Activated CD4-positive, alpha-beta T cell treated with anti-CD3 and anti-CD28 coated beads for 48 hours (primary cell): ENCODE results near the gene TP73.
A peak's percentile ranks its signal among the peaks of the same experiment; 100 is the strongest.

Source experiments
- DNase-seq: peaks from one replicate; pipeline ENCODE4 v3.0.0-alpha.2; 2020

The TP73 gene

GRCh38 chr1:3711780-3712451, 59.6 kb downstream of the TP73 start:
- DNase-seq: no peak

DNA sequence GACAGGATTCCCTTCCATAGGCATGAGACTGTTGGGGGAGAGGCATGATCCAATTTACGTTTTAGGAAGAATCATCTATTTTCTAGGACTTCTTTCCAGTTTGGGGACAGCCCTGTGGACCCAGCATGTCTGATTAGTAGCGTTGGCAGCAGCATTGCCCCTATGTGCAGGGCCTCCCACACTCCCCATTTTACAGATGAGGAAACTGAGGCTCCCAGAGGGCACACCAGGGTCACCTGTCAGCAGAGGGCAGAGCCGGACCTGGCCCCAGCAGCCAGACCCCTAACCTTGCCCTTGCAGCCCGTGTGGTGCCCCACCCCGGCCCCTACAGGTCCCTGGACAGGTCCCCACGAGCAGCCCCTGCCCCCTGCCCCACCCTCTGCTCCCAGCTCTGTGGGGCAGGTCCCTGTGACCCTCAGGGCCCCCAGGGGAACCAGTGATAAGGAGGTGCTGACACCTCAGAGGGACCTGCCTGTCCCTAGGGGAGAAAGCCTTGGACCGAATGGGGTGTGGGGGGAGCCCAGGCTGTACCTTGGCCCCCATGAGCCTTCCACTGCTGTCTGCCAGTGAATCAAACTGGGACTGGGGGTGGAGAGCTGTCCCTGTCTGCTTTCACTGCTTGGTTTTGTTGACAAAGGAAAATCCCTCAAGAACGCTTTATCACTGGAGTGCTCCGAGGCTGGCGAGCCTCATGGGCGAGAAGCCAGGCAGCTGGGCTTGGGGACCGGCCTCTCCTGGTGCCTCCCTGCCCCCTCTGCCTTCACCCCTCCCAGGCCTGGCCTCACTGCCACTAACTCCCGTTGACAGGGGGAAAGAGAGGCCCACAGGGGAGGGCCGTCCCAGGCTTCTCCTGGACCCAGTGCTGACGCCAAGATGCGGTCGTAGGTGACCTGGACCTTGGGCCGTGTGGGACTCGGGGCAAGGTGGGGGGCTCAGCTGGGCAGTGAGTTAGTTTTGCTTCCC, 60.5 kb downstream of the TP73 start:
- no peak for DNase-seq

- no peak for DNase-seq
These were observed 61.5 kb downstream of the TP73 start for GRCh38 chr1:3713840-3714239.

- DNase-seq: no peak
These were observed 62.0 kb downstream of the TP73 start for GRCh38 chr1:3714284-3714741.

- no peak for DNase-seq
These were observed 62.5 kb downstream of the TP73 start for GRCh38 chr1:3714814-3715213.

GRCh38 chr1:3716351-3716750, 64.0 kb downstream of the TP73 start:
- DNase-seq: no peak

DNA sequence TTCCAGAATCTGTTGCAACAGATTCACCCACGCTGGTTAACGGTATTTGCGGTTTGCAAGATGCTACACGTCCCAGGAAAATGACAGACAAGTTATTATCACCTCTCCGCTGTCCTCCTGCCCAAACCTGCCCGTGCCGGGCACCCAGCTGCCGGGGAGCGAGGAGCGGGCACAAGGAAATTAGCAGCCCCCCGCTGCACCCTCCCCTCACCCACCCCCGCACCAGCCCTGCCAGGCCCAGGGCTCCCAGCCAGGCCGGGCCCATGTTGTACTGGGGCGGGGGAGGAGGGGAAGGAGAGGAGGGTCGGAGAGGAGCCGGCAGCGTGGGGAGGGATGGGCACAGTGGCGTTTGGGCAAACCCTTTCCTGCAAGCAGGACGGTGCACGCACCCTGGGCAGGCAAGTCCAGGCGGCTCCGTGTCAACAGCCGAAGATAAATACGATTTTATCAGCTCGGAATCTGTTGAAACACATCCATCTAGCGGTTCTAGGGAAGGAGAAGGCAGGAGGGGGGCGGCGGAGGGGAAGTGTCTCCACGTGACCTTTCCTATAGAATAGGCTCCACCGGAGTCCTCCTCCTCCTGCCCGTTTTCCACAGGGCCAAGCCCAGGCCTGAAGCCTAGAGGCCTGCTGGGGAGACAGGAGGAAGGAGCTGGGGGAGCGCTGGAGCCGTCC, 64.9 kb downstream of the TP73 start:
- no peak for DNase-seq

DNA sequence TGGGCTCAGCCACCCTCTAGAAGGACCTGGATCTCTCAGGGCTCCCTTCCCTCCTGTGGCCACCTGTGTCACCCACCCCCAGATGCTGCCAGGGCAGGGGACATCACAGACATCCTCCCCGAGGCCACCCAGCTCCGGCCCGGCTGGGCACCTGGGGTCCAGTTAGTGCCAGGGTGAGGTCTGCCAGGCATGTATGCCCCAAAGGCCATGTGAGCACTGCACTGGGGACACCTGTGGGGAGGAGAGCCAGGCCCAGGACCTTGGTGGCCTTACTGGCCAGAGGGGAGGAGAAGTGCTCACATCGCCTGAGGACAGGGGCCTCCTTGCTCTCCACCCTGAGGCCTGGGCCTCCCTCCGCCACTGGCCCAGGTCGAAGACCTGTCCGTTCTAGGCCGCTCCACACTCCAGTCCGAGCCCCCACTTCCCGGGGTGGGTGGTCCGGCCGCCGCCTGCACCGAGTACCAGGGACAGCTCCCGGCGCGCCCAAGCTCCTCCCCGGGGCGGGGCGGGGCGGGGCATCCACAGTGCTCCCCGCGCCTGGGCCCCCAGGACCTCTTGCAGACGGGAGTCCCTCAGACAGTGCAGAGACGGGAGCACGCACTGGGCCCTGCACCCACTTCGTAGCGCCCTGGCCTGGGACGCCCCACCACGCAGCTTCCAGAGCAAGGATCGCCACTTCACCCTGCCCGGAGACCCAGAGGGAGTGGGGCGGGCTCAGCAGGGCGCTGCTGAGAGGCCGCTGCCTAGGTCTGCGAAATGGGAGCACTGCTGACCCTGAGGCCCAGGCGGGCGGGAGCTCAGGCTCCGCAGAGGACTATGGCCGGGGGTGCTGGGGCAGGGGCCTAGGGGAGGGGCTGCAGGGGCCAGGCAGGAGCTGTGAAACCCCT, 65.6 kb downstream of the TP73 start:
- peak; percentile 34 for DNase-seq

- DNase-seq: no peak
These were observed 66.4 kb downstream of the TP73 start for GRCh38 chr1:3718764-3719163.

DNA sequence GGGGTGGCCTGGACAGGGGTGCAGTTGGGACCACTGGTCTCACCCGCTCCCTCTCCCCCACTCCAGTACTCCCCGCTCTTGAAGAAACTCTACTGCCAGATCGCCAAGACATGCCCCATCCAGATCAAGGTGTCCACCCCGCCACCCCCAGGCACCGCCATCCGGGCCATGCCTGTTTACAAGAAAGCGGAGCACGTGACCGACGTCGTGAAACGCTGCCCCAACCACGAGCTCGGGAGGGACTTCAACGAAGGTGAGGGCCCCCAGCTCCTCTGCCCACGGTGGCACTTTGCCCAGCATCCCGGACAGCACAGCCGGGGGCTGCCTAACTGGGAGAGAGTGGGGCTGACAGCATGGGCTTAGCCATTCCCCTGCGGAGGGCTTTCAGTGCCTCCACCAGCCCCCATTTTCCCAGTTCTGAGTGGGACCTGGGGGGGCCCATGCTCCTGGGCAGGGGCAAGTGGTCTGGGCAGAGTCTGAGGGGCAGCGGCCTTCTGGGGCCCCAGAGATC, 69.7 kb downstream of the TP73 start:
- DNase-seq: no peak

DNA sequence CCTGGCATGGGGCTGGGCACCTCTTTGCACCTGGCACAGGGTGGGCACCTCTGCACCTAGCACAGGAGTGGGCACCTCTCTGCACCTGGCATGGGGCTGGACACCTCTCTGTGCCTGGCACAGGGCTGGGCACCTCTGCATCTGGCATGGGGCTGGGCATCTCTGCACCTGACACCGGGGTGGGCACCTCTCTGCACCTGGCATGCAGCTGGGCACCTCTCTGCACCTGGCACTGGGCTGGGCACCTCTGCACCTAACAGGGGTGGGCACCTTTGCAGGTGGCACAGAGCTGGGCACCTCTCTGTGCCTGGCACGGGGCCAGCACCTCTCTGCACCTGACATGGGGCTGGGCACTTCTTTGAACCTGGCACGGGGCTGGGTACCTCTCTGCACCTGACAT, 70.5 kb downstream of the TP73 start:
- no peak for DNase-seq

DNA sequence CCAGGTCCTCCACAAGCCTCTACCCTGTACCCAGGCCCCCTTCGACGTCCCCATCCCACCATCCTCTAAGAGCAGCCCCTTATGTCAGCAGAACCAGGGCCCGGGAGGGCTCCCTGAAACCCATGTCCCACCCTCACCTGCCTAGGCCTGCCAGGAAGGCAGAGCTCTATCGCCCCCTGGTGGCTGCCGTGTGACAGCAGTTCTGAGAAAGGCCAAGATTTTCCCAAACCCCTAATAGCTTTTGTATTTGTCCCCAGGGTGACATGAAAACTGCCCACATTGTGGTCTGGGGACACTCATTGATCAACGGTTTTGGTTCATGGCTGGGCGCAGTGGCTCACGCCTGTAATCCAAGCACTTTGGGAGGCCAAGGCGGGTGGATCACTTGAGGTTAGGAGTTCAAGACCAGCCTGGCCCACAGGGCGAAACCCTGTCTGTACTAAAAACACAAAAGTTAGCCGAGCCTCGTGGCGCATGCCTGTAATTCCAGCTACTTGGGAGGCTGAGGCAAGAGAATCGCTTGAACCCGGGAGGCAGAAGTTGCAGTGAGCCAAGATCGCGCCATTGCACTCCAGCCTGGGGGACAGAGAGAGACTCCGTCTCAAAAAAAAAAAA, 72.2 kb downstream of the TP73 start:
- DNase-seq: peak; percentile 85

- no peak for DNase-seq
These were observed 73.0 kb downstream of the TP73 start for GRCh38 chr1:3725366-3725765.

GRCh38 chr1:3727042-3727824, 74.9 kb downstream of the TP73 start:
- DNase-seq: peak; percentile 49

DNA sequence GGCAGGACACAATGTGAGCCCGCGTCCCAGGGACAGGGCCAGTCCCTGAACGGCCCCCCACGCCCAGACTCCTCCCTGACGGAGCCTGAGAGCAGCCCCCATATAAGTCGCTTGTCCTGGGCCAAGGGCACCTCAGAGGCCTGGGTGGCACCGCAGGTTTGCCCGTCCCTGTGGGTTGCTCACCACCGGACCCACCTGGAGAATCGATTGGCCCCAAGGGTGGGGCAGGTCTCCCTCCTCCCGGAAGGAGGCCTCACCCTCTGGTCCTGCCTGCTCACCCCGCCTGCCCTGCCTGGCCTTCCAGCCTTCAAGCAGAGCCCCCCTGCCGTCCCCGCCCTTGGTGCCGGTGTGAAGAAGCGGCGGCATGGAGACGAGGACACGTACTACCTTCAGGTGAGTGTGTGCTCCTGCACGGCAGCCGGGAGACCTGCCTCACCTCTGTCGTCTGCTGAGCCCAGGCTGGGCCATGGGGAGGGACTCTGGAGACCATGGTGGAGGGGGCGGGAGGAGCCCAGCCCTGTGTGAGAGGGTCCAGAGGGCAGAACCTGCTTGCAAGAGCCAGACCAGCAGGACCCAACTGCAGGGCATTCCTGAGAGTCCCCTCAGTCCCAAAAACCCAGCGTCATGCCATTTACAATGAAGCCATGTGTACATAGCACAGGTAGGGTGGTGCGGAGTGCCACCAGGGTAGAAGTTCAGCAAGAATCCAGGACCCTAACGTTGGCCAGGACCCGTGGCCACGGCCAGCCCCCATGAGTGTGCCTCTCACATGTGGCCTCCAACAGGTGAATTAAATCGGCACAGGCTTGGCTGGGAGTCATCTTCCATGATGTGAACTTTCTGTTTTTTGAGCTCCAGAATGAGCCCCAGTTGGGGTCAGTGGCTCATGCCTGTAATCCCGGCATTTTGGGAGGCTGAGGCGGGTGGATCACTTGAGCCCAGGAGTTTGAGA, 75.8 kb downstream of the TP73 start:
- DNase-seq: no peak

GRCh38 chr1:3729594-3730542, 77.6 kb downstream of the TP73 start:
- DNase-seq: no peak

DNA sequence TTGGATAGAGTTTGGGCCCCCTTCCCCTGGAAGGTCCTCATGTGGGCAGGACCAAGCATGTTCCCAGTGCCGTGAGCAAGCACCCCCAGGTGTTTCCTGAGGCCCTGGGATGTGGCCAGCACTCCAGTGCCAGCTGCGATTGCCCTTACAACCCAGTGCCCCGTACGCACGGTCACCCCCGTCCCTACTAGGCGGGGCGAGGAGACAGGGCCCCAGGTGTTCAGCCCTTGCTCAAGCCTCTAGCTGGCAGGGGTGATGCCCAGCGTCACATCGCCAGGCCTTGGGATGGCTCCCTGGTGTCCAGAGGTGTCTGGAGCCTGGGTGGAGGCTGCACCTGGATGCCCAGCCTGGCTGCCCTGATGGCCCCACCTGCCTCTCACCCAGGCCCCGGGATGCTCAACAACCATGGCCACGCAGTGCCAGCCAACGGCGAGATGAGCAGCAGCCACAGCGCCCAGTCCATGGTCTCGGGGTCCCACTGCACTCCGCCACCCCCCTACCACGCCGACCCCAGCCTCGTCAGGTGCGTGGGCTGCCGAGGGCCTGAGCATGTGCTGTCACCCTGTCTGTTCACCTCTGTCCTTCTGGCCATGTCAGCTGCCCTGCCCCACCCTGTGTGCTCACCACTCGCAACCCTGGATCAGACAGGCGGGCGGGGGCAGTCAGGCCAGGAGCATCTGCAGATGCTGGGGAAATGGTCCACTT, 78.4 kb downstream of the TP73 start:
- DNase-seq: no peak
